ENCODE data around the gene PPIP5K1. TPM values are rescaled to one million over a fixed set of nuclear protein-coding genes. Genes with fewer than 3 reads are reported as not detected.
"Not testable (repeated sequence)": the region's sequence is repeated elsewhere in the genome, so short reads cannot be mapped to it uniquely, and the experiment has no call there.

The PPIP5K1 gene
- 31.5 and 33.6 TPM in 2 replicates for total RNA-seq (2014; rRNA removed; shearing (Covaris generic); ENCODE audit: low replicate concordance)

DNA sequence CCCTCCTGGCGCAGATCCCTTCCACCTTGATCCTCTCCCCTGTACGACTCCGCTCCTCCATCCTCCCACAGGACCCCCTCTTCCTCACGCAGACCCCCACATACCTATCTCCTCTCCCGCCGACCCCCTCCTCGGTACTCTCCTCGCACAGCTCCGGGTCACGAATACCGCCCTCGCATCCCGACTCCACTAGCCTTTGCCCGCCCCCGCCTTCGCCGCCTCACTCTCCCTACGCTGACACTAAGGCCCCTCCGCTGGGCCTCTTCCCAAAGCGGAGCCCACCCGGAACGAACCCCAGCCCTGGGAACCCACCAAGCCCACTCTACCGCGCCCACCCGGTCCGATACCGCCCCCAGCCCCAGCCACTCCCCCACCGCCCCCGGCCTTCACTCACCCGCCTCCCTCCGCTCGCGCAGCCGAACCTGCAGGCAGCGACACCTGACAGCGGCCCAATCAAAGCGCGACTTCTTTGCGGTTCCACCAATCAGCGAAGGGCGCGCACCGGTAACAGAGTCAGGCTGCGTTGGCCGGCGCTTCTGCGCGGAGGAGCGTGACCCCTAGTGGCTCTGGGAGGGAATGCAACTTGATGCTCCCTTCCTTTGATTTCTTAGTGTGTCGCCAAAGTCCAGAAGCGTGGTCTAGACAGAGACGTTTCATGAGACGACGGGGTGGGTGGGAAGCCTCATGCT, at the start of gene PPIP5K1:
PPIP5K1 (minus strand) TSS at position 431 of the 689 bp plus-strand sequence. CDS start 5,704 bp downstream, outside the sequence.
- not testable (repeated sequence) for H2AFZ ChIP-seq (ENCODE audit: low read length); H3K27me3 ChIP-seq (ENCODE audit: low read length); H3K4me3 ChIP-seq (ENCODE audit: low read length); H3K36me3 ChIP-seq (ENCODE audit: insufficient read depth, low read length); H3K9ac ChIP-seq (ENCODE audit: low read length); H3K4me2 ChIP-seq (ENCODE audit: low read depth, low read length, poor library complexity, severe bottlenecking); H3K27ac ChIP-seq (ENCODE audit: low read length); H3K9me2 ChIP-seq (replicated peaks; ENCODE audit: insufficient read depth, low read length); DNase-seq; H3K4me1 ChIP-seq (ENCODE audit: low read length); H4K20me1 ChIP-seq (ENCODE audit: insufficient read depth, low read depth, low read length); H3K9me3 ChIP-seq (ENCODE audit: low read length); H3K79me2 ChIP-seq (ENCODE audit: low read length)

DNA sequence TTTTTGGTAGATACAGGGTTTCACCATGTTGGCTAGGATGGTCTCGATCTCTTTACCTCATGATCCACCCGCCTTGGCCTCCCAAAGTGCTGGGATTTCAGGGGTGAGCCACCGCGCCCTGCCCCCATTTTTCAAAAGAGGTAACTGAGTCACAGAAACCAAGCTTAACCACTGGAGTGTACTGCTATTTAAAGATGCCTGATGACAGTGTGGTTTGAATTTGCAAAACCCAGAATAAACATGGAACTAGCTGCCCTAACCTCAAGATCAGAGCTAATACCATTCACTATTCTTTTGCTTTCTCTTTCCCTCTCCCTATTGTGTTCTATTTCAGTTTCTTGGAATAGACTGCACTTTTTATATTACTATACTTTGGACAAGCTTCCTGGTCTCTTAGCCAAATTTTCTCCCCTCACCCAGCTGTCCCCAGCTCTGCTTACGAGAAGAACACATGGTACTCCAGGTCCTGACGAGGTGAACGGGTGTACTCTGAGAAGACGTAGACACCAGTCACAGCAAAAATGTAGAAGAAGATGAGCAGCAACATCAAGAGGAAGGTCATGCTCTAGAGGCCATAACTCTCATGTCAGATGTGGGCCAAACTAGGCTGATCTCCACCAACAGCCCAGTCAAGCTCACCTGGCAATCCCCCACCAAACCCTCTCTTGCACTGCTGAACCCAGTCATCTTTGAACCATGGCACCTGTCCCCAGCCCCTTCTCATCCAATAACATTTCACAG, 48.6 kb upstream of the PPIP5K1 start:
- H3K4me2 ChIP-seq (ENCODE audit: low read depth, low read length, poor library complexity, severe bottlenecking); H3K9ac ChIP-seq (ENCODE audit: low read length); H3K4me1 ChIP-seq (ENCODE audit: low read length); H4K20me1 ChIP-seq (ENCODE audit: insufficient read depth, low read depth, low read length); H3K9me3 ChIP-seq (ENCODE audit: low read length); H3K36me3 ChIP-seq (ENCODE audit: insufficient read depth, low read length); H2AFZ ChIP-seq (ENCODE audit: low read length); H3K27ac ChIP-seq (ENCODE audit: low read length); H3K9me2 ChIP-seq (replicated peaks; ENCODE audit: insufficient read depth, low read length); H3K4me3 ChIP-seq (ENCODE audit: low read length); H3K79me2 ChIP-seq (ENCODE audit: low read length); H3K27me3 ChIP-seq (ENCODE audit: low read length): not testable (repeated sequence)
- DNase-seq = peak; percentile 38

DNA sequence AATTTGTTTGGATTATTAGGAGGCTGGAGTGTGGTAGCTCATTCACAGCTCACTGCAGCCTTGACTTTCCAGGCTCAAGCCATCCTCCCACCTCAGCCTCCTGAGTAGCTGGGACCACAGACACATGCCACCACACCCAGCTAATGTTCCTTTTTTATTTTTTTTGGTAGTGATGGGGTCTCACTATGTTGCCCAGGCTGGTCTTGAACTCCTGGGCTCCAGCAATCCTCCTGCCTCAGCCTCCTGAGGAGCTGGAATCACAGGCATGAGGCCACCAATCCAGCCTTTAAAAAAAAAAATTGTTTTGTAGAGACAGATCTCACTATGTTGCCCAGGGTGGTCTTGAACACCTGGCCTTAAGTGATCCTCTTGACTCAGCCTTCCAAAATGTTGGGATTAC, 36.9 kb upstream of the PPIP5K1 start:
- not testable (repeated sequence) for H3K4me1 ChIP-seq (ENCODE audit: low read length); H3K79me2 ChIP-seq (ENCODE audit: low read length); H2AFZ ChIP-seq (ENCODE audit: low read length); H3K9me2 ChIP-seq (replicated peaks; ENCODE audit: insufficient read depth, low read length); H3K27ac ChIP-seq (ENCODE audit: low read length); H4K20me1 ChIP-seq (ENCODE audit: insufficient read depth, low read depth, low read length); H3K27me3 ChIP-seq (ENCODE audit: low read length); H3K36me3 ChIP-seq (ENCODE audit: insufficient read depth, low read length); H3K4me2 ChIP-seq (ENCODE audit: low read depth, low read length, poor library complexity, severe bottlenecking); H3K4me3 ChIP-seq (ENCODE audit: low read length); H3K9me3 ChIP-seq (ENCODE audit: low read length); H3K9ac ChIP-seq (ENCODE audit: low read length)
- DNase-seq = peak; percentile 31

DNA sequence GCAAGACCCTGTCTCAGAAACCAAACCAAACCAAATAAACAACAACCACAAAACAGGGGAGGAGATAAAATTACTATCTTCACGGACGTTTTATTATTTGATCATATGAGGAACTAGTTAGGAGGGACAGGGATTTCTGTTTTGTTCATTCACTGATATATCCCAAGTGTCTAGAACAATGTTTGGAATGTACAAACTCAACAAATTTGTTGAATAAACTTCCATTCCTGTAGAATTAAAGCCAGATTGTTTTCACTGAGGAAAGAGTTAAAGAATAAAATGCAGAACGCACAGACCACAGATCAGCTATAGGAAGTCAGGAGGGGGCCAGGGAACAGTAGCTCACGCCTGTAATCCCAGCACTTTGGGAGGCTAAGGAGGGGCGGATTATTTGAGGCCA, 35.1 kb upstream of the PPIP5K1 start:
- no peak overlapping the region for H3K9ac ChIP-seq (ENCODE audit: low read length)
- H3K79me2 ChIP-seq (ENCODE audit: low read length) = no peaks in the 10 kb centered on the region
- H2AFZ ChIP-seq (ENCODE audit: low read length) = no peak overlapping the region
- H3K9me3 ChIP-seq (ENCODE audit: low read length) = no peaks in the 10 kb centered on the region
- H3K4me1 ChIP-seq (ENCODE audit: low read length) = no peaks in the 10 kb centered on the region
- H4K20me1 ChIP-seq (ENCODE audit: insufficient read depth, low read depth, low read length) = no peaks in the 10 kb centered on the region
- H3K4me3 ChIP-seq (ENCODE audit: low read length) = no peak overlapping the region
- H3K27me3 ChIP-seq (ENCODE audit: low read length) = no peaks in the 10 kb centered on the region
- DNase-seq = peak; percentile 17
- H3K27ac ChIP-seq (ENCODE audit: low read length) = no peak overlapping the region
- no peaks in the 10 kb centered on the region for H3K36me3 ChIP-seq (ENCODE audit: insufficient read depth, low read length)
- H3K9me2 ChIP-seq (replicated peaks; ENCODE audit: insufficient read depth, low read length) = no peaks in the 10 kb centered on the region
- no peak overlapping the region for H3K4me2 ChIP-seq (ENCODE audit: low read depth, low read length, poor library complexity, severe bottlenecking)

DNA sequence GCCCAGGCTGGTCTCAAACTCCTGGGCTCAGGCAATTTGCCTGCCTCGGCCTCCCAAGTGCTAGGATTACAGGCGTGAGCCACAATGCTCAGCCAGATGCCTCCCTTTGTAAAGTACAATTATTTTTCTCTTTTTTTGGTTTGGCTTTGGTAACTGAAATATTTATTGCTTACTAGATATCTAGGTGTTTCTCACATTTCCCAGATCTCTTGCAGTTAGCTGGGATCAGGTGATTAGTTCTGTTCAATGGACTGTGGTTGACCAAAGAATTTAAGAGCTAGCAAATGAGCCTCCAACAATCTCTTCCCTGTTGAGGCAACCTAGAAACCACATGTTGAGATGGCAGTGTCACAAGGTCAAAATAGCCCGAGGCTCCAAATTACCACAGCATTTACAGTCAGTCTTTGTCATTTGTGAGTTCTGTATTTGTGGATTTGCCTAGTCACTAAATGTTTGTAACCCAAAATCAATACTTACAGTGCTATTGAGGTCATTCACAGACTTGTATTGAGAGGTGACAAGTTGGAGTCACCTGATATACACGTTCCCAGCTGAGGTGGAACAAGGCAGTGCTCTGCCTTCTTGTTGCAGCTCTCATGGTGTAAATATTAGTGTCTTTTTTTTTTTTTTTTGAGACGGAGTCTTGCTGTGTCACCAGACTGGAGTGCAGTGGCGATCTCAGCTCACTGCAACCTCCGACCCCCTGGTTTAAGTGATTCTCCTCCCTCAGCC, 32.2 kb upstream of the PPIP5K1 start:
- H3K4me2 ChIP-seq (ENCODE audit: low read depth, low read length, poor library complexity, severe bottlenecking); H3K9ac ChIP-seq (ENCODE audit: low read length); H3K9me2 ChIP-seq (replicated peaks; ENCODE audit: insufficient read depth, low read length); H2AFZ ChIP-seq (ENCODE audit: low read length); H3K36me3 ChIP-seq (ENCODE audit: insufficient read depth, low read length); H4K20me1 ChIP-seq (ENCODE audit: insufficient read depth, low read depth, low read length); H3K4me3 ChIP-seq (ENCODE audit: low read length); H3K27ac ChIP-seq (ENCODE audit: low read length); H3K4me1 ChIP-seq (ENCODE audit: low read length); H3K9me3 ChIP-seq (ENCODE audit: low read length); H3K79me2 ChIP-seq (ENCODE audit: low read length); DNase-seq; H3K27me3 ChIP-seq (ENCODE audit: low read length): not testable (repeated sequence)

DNA sequence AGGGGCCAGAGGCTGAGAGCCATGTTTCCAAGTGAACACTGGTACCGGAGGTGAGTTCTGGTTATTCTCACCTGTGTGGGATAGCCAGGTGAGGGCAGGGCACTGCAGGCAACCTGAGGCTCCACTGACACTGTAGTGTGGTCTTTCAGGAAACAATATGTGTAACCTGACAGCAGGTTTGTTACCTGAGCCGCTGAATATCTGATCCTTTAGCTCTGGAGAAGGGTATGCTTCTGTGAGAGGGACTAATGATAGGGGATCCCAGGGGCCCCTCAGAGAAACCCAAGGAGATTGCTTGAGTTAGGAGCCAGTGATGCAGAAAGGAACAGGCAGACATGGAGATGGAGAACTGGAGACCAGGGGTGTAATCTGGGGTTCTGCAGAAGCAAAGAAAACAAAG, 28.7 kb upstream of the PPIP5K1 start, which contains the start of gene STRC:
STRC (minus strand) TSS at position 101 of the 400 bp plus-strand sequence; CDS start at position 23, 78 bp downstream.
- not testable (repeated sequence) for H3K27ac ChIP-seq (ENCODE audit: low read length); H3K4me1 ChIP-seq (ENCODE audit: low read length)

DNA sequence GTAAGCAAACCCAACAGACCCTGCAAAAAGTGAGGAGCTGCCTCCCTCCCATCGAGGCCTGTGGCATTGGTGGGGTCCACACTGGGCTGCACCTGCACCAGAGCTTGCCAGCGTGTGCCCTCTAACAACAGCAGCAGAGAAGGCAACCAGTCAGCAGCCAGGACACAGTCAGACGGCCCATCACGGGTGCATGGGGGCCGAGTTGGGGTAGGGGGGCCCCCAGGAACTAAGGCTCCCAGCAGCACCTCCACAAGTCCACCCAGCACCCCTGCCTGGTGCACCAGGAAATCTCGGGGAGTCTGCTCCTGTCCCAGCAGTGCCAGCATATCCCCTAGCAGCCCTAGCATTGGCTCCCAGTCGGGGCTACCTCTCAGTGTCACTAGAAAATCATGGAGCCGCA, 27.7 kb upstream of the PPIP5K1 start:
- H3K79me2 ChIP-seq (ENCODE audit: low read length); H2AFZ ChIP-seq (ENCODE audit: low read length); DNase-seq; H3K9me3 ChIP-seq (ENCODE audit: low read length); H3K9me2 ChIP-seq (replicated peaks; ENCODE audit: insufficient read depth, low read length); H3K9ac ChIP-seq (ENCODE audit: low read length); H3K27ac ChIP-seq (ENCODE audit: low read length); H4K20me1 ChIP-seq (ENCODE audit: insufficient read depth, low read depth, low read length); H3K4me2 ChIP-seq (ENCODE audit: low read depth, low read length, poor library complexity, severe bottlenecking); H3K4me3 ChIP-seq (ENCODE audit: low read length); H3K36me3 ChIP-seq (ENCODE audit: insufficient read depth, low read length); H3K4me1 ChIP-seq (ENCODE audit: low read length); H3K27me3 ChIP-seq (ENCODE audit: low read length): not testable (repeated sequence)

More for the DNA sequence above, 28.7 kb upstream of the PPIP5K1 start, which contains the start of gene STRC:
- not testable (repeated sequence) for H3K79me2 ChIP-seq (ENCODE audit: low read length); H3K9ac ChIP-seq (ENCODE audit: low read length); H3K36me3 ChIP-seq (ENCODE audit: insufficient read depth, low read length); H2AFZ ChIP-seq (ENCODE audit: low read length); H3K9me2 ChIP-seq (replicated peaks; ENCODE audit: insufficient read depth, low read length); H3K9me3 ChIP-seq (ENCODE audit: low read length); H3K4me2 ChIP-seq (ENCODE audit: low read depth, low read length, poor library complexity, severe bottlenecking); H3K4me3 ChIP-seq (ENCODE audit: low read length); H4K20me1 ChIP-seq (ENCODE audit: insufficient read depth, low read depth, low read length); H3K27me3 ChIP-seq (ENCODE audit: low read length); DNase-seq

DNA sequence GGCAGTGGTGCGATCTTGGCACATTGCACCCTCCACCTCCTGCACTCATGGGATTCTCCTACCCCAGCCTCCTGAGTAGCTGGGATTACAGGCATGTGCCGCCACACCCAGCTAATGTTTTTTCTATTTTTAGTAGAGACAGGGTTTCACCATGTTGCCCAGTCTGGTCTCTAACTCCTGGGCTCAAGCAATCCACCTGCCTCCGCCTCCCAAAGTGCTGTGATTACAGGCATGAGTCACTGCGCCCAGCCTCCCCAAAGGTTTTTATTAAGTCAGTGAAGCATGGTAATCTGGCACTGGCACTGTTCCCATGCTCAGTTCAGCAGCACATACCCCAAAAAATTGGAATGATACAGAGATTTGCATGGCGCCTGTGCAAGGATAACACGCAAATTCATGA, 12.2 kb upstream of the PPIP5K1 start:
- H3K27ac ChIP-seq (ENCODE audit: low read length); H4K20me1 ChIP-seq (ENCODE audit: insufficient read depth, low read depth, low read length); H2AFZ ChIP-seq (ENCODE audit: low read length); H3K4me3 ChIP-seq (ENCODE audit: low read length); H3K27me3 ChIP-seq (ENCODE audit: low read length); H3K79me2 ChIP-seq (ENCODE audit: low read length); H3K4me2 ChIP-seq (ENCODE audit: low read depth, low read length, poor library complexity, severe bottlenecking); H3K9me2 ChIP-seq (replicated peaks; ENCODE audit: insufficient read depth, low read length); H3K4me1 ChIP-seq (ENCODE audit: low read length); H3K9me3 ChIP-seq (ENCODE audit: low read length); H3K9ac ChIP-seq (ENCODE audit: low read length); H3K36me3 ChIP-seq (ENCODE audit: insufficient read depth, low read length): not testable (repeated sequence)
- peak; percentile 35 for DNase-seq
